Activated naive CD4-positive, alpha-beta T cell treated with anti-CD3 and anti-CD28 coated beads, Interleukin-2, amount 50 U/mL, for 72 hours (primary cell): ENCODE results near the gene DNAJB8. TPM values are rescaled to one million over a fixed set of nuclear protein-coding genes. Genes with fewer than 3 reads are reported as not detected.

Source experiments
- ATAC-seq, 2 donors: fragments of 150-1000 bp; cut with Tn5 transposase; 2 replicates each; pipeline ENCODE4 v1.10.0; 2021; ENCODE audit warnings: mild to moderate bottlenecking in 2 of 2, moderate library complexity in 2 of 2
- DNase-seq, 2 donors: peaks; one replicate each; pipeline ENCODE4 v3.0.0; 2021 to 2022; ENCODE audit warnings: low spot score in 2 of 2
- H3K27ac Mint-ChIP-seq, 2 donors: one replicate each; pipeline ENCODE4 v1.8.0; 2022; ENCODE audit warnings: mild to moderate bottlenecking in 2 of 2, mixed read lengths in 2 of 2
- H3K36me3 Mint-ChIP-seq, 2 donors: one replicate each; pipeline ENCODE4 v1.8.0; 2022; ENCODE audit warnings: mixed read lengths in 2 of 2
- H3K9me3 Mint-ChIP-seq, 2 donors: one replicate each; pipeline ENCODE4 v1.8.0; 2022; ENCODE audit warnings: mixed read lengths in 2 of 2
- total RNA-seq, 2 donors: library from RNA; stranded (reverse); gene quantifications; one replicate each; pipeline ENCODE4 v1.2.3, GENCODE V29; 2022

Gene DNAJB8
- total RNA-seq, 2 donors from 2014 or later: not detected

GRCh38 chr3:128430301-128430700 lies 36.4 kb downstream of the DNAJB8 start:
- DNase-seq (no peak), ATAC-seq (no peak)
- Mint-ChIP-seq H3K9me3 (no peaks in the 10 kb centered on the region), H3K27ac (no peak overlapping the region), H3K36me3 (peaks cover 0 to 7% of the 10 kb centered on the region in 2 donors)

- Mint-ChIP-seq H3K27ac (no peak overlapping the region), H3K9me3 (no peaks in the 10 kb centered on the region), H3K36me3 (peaks cover 0 to 7% of the 10 kb centered on the region in 2 donors)
- DNase-seq: no peak
- ATAC-seq: no peak
These were observed 36.9 kb downstream of the DNAJB8 start for GRCh38 chr3:128429751-128430150.

GRCh38 chr3:128429275-128429674 lies 37.4 kb downstream of the DNAJB8 start:
- ATAC-seq (no peak), DNase-seq (no peak)
- Mint-ChIP-seq H3K9me3 (no peaks in the 10 kb centered on the region), H3K36me3 (peaks cover 0 to 7% of the 10 kb centered on the region in 2 donors), H3K27ac (no peak overlapping the region)

- H3K36me3 Mint-ChIP-seq: peaks cover 0 to 7% of the 10 kb centered on the region in 2 donors
- no peaks in the 10 kb centered on the region for H3K9me3 Mint-ChIP-seq
- DNase-seq (no peak), ATAC-seq (no peak)
- no peak overlapping the region for H3K27ac Mint-ChIP-seq
These were observed 38.5 kb downstream of the DNAJB8 start for GRCh38 chr3:128427872-128428822.

- ATAC-seq (no peak), DNase-seq (no peak)
- Mint-ChIP-seq H3K27ac (no peak overlapping the region), H3K9me3 (no peaks in the 10 kb centered on the region), H3K36me3 (peaks cover 0 to 7% of the 10 kb centered on the region in 2 donors)
These were observed 39.4 kb downstream of the DNAJB8 start for GRCh38 chr3:128427175-128427857.

GRCh38 chr3:128426128-128426921 lies 40.4 kb downstream of the DNAJB8 start:
- H3K9me3 Mint-ChIP-seq: no peaks in the 10 kb centered on the region
- DNase-seq (peak; percentile 78 to 84), ATAC-seq (peak; percentile 88 to 92)
- H3K27ac Mint-ChIP-seq: no peak overlapping the region
- no peaks in the 10 kb centered on the region for H3K36me3 Mint-ChIP-seq

DNA sequence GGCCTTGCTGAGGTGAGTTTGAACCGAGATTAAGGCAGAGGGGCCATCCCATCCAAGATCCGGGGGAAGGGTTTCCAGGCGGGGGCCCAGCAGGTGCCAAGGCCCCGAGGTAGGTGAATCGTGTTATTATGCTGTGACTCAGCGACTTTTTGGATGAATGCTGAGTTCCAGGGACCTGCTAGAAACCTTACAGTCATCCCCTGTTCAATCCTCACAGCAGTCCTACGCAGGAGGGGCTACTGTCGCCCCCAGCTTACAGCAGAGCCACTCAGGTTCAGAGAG lies 40.9 kb downstream of the DNAJB8 start:
- H3K27ac Mint-ChIP-seq: no peak overlapping the region
- ATAC-seq (no peak), DNase-seq (no peak)
- H3K9me3 Mint-ChIP-seq: no peaks in the 10 kb centered on the region
- no peaks in the 10 kb centered on the region for H3K36me3 Mint-ChIP-seq

GRCh38 chr3:128425142-128425845 lies 41.4 kb downstream of the DNAJB8 start:
- DNase-seq (no peak), ATAC-seq (no peak)
- H3K36me3 Mint-ChIP-seq: no peaks in the 10 kb centered on the region
- no peak overlapping the region for H3K27ac Mint-ChIP-seq
- H3K9me3 Mint-ChIP-seq: no peaks in the 10 kb centered on the region

DNA sequence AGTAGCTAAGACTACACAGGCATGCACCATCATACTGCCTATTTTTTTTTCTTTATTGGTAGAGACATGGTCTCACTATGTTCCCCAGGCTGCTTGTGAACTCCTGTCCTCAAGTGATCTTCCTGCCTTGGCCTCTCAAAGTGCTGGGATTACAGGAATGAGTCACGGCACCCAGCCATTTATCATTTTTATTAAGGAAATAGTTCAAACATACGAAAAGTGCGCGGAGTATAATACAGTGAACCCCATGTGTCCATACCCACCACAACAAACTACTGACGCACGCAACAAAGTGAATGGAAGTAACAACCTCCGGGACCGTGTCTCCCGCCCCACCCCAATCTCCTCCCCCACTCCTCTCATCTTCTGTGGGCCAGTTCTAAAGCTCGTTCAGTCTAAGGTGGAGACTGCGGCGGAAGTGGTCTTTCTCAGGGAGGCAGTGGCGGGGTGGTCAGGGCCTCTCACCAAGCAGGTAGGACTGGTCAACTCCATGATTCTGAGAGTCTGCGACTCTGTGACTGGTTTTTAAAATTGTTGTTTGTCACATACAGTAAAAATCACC lies 42.1 kb downstream of the DNAJB8 start:
- Mint-ChIP-seq H3K36me3 (no peaks in the 10 kb centered on the region), H3K9me3 (no peaks in the 10 kb centered on the region), H3K27ac (no peak overlapping the region)
- ATAC-seq (no peak), DNase-seq (no peak)

GRCh38 chr3:128423525-128424147 lies 43.1 kb downstream of the DNAJB8 start:
- DNase-seq (no peak), ATAC-seq (no peak)
- Mint-ChIP-seq H3K9me3 (no peaks in the 10 kb centered on the region), H3K27ac (no peak overlapping the region), H3K36me3 (no peaks in the 10 kb centered on the region)

DNA sequence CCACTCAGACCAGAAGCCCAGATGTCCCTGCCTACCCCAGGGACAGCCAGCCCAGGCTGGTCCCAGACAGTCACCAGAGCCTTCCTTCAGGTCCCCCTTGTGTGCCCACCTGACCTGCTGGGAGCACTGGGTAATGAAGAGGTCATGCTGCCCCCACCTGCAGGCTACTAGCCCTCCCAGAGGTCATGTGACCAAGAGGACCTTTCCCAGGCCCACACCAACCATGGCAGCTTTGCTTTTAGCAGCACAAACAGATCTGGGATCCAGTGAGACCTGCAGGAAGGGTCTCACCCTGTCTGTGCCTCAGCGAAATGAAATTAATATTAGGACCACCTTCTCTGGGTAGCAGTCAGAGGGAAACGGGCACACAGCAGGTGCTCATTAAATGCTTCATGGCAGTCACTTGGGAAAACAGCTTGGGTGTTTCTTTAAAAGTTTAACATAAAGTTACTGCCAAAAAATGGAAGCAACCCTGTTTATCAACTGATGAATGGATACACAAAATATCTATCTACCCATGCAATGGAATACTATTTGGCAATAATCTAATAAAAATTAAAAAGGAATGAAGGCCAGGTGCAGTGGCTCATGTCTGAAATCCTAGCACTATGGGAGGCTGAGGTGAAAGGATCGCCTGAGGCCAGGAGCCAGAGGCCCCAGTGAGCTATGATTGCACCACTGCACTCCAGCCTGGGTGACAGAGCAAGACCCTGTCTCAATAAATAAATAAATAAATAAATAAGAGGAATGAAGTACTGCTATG lies 43.7 kb downstream of the DNAJB8 start:
- Mint-ChIP-seq H3K9me3 (no peaks in the 10 kb centered on the region), H3K27ac (no peak overlapping the region), H3K36me3 (no peaks in the 10 kb centered on the region)
- DNase-seq: no peak
- ATAC-seq: no peak

DNA sequence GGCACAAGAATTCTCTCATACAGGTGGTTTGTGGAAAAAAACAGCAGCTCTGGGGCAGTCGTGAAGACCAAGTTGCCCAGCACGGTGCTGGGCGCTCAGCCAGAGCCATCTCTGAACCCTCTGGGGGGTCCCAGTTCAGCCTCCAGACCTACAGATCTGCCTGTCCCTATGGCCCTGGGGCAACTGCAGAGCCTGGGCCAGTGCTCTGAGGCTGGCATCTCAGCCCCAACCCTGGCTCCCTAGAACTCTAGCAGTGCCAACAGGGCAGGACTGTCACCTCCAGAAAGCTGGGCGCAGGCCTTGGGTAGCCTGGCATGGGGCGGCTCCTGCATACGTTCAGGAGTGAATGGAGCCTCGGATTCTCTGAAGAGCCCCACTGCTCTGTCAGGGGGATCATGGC lies 44.7 kb downstream of the DNAJB8 start:
- ATAC-seq (no peak), DNase-seq (no peak)
- Mint-ChIP-seq H3K27ac (no peak overlapping the region), H3K36me3 (no peaks in the 10 kb centered on the region), H3K9me3 (no peaks in the 10 kb centered on the region)

DNA sequence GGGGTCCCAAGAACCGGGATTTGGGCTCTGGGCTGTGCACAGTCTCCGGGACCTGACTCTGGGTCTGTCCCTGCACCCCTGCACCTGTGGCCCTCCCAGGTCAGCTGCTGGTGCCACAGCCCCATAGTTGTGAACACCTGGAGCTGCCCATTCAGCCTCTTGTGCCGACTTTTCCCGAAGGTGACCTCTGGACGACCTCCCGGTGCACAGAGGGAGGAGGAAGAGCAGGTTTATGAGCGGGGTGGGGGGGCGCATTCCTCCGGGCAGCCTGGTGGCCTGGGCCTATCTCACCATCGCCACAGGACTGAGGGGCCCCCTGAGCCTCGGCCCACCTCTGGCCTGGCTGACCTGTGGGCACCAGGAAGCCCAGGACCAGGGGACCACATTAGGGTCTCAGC lies 45.3 kb downstream of the DNAJB8 start:
- DNase-seq (no peak), ATAC-seq (no peak)
- Mint-ChIP-seq H3K9me3 (no peaks in the 10 kb centered on the region), H3K27ac (no peak overlapping the region), H3K36me3 (no peaks in the 10 kb centered on the region)

- no peaks in the 10 kb centered on the region for H3K9me3 Mint-ChIP-seq
- no peaks in the 10 kb centered on the region for H3K36me3 Mint-ChIP-seq
- DNase-seq (no peak), ATAC-seq (no peak)
- H3K27ac Mint-ChIP-seq: no peak overlapping the region
These were observed 45.8 kb downstream of the DNAJB8 start for GRCh38 chr3:128420720-128421438.

DNA sequence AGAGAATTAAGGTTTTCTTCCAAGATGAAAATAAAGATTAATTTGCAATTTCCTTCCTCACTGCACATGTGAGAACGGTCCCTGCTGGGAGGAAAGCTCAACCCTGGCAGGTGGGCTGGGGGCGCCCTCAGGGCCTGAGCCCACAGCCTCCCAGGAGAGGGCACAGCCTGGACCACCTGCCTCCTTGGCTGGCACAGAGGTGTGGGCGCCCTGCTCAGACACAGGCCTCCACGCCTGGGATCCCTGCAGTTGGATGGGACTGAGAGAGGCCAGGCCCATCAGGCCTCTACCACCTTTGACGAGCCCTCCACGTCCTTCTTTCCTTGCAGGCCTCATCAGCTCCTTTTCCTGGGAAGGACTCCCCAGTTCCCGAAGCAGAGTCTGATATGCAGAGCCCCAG lies 46.4 kb downstream of the DNAJB8 start:
- Mint-ChIP-seq H3K27ac (no peak overlapping the region), H3K36me3 (no peaks in the 10 kb centered on the region)
- no peak for ATAC-seq

More for the DNA sequence above, 46.4 kb downstream of the DNAJB8 start:
- H3K9me3 Mint-ChIP-seq: no peaks in the 10 kb centered on the region
- no peak for DNase-seq
